Nephron progenitor cell (in vitro differentiated cells): ENCODE measurements around the gene GLE1.
"Not testable (repeated sequence)": the region's sequence is repeated elsewhere in the genome, so short reads cannot be mapped to it uniquely, and the experiment has no call there.

Source experiments
- DNase-seq: peaks from one replicate; pipeline ENCODE4 v3.0.0; 2021
- H3K27ac Mint-ChIP-seq: 2 replicates; pipeline ENCODE4 v1.8.0; 2021; ENCODE audit warnings: mild to moderate bottlenecking, moderate library complexity, mixed read lengths
- H3K27me3 Mint-ChIP-seq: 2 replicates; pipeline ENCODE4 v1.8.0; 2021; ENCODE audit warnings: mild to moderate bottlenecking, low read depth, mixed read lengths; ENCODE audit not compliant: poor library complexity
- H3K36me3 Mint-ChIP-seq: 2 replicates; pipeline ENCODE4 v1.8.0; 2021; ENCODE audit warnings: low read depth, mixed read lengths
- H3K4me1 Mint-ChIP-seq: 2 replicates; pipeline ENCODE4 v1.8.0; 2021; ENCODE audit warnings: mixed read lengths
- H3K4me3 Mint-ChIP-seq: 2 replicates; pipeline ENCODE4 v1.8.0; 2021; ENCODE audit warnings: mild to moderate bottlenecking, moderate library complexity, mixed read lengths
- H3K9me3 Mint-ChIP-seq: 2 replicates; pipeline ENCODE4 v1.8.0; 2021; ENCODE audit warnings: mild to moderate bottlenecking, moderate library complexity, mixed read lengths
- TF ChIP-seq, protein P1 (sequence below): fragments of 200-600 bp; sonication (generic); IDR thresholded peaks from 2 replicates; pipeline ENCODE4 v1.5.0; 2021; ENCODE audit warnings: antibody characterized with exemption

GLE1 gene

DNA sequence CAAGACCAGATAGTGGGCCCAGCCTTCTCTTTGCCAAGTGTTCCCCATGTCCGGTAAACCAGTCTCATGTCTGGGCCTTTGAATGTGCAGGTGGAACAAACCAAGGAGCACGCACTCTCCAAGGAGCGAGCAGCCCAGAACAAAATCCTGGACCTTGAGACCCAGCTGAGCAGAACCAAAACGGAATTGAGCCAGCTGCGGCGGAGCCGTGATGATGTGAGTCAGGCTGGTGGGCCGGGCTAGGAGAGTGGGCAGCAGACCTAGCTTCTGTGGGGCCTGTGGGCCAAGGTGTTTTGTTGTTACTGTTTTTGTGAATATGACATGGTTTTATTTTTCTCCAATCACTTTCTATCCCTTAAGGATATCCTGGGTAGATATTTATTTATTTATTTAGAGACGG is 5.6 kb upstream of the GLE1 start:
- Mint-ChIP-seq H3K36me3 (peaks cover 46% of the 10 kb centered on the region), H3K27me3 (no peaks in the 10 kb centered on the region), H3K4me1 (peaks cover 7% of the 10 kb centered on the region), H3K27ac (no peak overlapping the region), H3K9me3 (no peaks in the 10 kb centered on the region), H3K4me3 (no peak overlapping the region)
- TF ChIP-seq, protein P1, sequence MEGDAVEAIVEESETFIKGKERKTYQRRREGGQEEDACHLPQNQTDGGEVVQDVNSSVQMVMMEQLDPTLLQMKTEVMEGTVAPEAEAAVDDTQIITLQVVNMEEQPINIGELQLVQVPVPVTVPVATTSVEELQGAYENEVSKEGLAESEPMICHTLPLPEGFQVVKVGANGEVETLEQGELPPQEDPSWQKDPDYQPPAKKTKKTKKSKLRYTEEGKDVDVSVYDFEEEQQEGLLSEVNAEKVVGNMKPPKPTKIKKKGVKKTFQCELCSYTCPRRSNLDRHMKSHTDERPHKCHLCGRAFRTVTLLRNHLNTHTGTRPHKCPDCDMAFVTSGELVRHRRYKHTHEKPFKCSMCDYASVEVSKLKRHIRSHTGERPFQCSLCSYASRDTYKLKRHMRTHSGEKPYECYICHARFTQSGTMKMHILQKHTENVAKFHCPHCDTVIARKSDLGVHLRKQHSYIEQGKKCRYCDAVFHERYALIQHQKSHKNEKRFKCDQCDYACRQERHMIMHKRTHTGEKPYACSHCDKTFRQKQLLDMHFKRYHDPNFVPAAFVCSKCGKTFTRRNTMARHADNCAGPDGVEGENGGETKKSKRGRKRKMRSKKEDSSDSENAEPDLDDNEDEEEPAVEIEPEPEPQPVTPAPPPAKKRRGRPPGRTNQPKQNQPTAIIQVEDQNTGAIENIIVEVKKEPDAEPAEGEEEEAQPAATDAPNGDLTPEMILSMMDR = no peak
- DNase-seq = no peak

DNA sequence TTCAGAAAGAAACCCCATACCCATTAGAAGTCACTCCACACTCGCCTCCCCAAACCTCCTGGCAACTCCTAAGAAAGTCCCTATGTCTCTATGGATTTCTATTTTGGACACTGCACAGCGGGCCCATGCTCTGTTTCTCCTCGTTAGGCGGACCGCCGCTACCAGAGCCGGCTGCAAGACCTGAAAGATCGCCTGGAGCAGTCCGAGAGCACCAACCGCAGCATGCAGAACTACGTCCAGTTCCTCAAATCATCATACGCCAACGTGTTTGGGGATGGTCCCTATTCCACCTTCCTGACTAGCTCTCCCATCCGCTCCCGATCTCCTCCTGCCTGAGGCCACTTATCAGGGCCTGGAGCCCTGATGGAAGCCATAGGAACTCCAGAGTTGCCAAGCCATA is 4.6 kb upstream of the GLE1 start:
- H3K4me1 Mint-ChIP-seq = peaks cover 10% of the 10 kb centered on the region
- no peaks in the 10 kb centered on the region for H3K27me3 Mint-ChIP-seq
- H3K9me3 Mint-ChIP-seq = no peaks in the 10 kb centered on the region
- DNase-seq = no peak
- TF ChIP-seq, protein P1 = no peak
- H3K4me3 Mint-ChIP-seq = no peak overlapping the region
- peaks cover 45% of the 10 kb centered on the region for H3K36me3 Mint-ChIP-seq
- peak overlapping the region; percentile 95 for H3K27ac Mint-ChIP-seq

DNA sequence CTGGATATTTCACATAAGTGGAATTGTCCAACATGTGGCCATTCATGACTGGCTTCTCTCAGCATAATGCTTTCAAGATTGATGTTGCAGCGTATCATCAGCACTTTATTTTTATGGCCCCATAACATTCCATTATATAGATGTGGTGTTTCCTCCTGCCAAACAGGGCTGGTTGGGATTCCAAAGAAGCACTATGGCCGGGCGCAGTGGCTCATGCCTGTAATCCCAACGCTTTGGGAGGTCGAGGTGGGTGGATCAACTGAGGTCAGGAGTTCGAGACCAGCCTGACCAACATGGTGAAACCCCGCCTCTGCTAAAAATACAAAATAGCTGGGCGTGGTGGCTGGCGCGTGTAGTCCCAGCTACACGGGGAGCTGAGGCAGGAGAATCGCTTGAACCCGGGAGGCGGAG is 1.1 kb upstream of the GLE1 start:
- Mint-ChIP-seq H3K4me3 (peak overlapping the region; percentile 100), H3K4me1 (peaks cover 28% of the 10 kb centered on the region), H3K36me3 (peaks cover 27% of the 10 kb centered on the region)
- H3K27ac Mint-ChIP-seq, H3K9me3 Mint-ChIP-seq, DNase-seq, H3K27me3 Mint-ChIP-seq: not testable (repeated sequence)

DNA sequence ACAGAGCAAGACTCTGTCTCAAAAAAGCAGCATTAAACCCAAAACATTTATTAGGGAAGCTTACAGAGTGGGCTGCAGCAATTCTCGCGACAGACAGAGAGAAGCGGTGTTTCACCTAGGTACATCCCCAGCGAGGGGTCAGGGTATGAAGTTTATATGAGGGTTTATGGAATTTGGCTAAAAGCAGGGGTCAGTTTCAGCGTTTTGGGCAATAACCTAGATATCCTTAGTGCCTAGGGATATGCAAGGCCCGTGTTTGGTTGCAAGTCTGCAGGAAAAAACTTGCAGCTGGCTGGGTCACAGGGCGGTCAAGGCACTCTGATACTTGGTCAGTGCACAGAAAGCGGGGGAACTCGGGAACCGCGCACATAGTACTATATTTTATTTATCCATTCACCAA is 649 bp upstream of the GLE1 start:
- peak; percentile 15 for DNase-seq
- H3K36me3 Mint-ChIP-seq = peaks cover 27% of the 10 kb centered on the region
- H3K9me3 Mint-ChIP-seq = no peaks in the 10 kb centered on the region
- TF ChIP-seq, protein P1 = no peak
- H3K4me1 Mint-ChIP-seq = peaks cover 28% of the 10 kb centered on the region
- H3K4me3 Mint-ChIP-seq = peak overlapping the region; percentile 100
- no peaks in the 10 kb centered on the region for H3K27me3 Mint-ChIP-seq
- H3K27ac Mint-ChIP-seq = no peak overlapping the region

DNA sequence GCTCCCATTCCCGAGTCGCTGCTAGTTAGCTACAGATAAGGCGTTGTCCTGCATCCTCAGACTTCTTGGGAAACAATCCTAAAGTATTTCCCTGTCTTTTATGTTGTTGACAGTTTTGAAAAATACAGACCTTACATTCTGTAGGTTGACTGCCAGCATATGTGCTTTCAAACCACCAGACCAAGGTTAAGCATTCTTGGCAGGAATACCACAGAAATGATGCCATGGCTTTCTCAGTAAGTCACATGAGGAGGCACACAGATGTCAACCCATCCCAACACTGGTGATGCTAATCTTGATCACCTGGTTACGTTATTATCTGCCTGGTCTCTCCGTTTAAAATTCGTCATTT is 871 bp downstream of the GLE1 start:
- no peaks in the 10 kb centered on the region for H3K27me3 Mint-ChIP-seq
- TF ChIP-seq, protein P1 = no peak
- H3K36me3 Mint-ChIP-seq = peaks cover 29% of the 10 kb centered on the region
- H3K9me3 Mint-ChIP-seq = no peaks in the 10 kb centered on the region
- H3K27ac Mint-ChIP-seq = no peak overlapping the region
- no peak for DNase-seq
- H3K4me3 Mint-ChIP-seq = peak overlapping the region; percentile 100
- peaks cover 28% of the 10 kb centered on the region for H3K4me1 Mint-ChIP-seq

DNA sequence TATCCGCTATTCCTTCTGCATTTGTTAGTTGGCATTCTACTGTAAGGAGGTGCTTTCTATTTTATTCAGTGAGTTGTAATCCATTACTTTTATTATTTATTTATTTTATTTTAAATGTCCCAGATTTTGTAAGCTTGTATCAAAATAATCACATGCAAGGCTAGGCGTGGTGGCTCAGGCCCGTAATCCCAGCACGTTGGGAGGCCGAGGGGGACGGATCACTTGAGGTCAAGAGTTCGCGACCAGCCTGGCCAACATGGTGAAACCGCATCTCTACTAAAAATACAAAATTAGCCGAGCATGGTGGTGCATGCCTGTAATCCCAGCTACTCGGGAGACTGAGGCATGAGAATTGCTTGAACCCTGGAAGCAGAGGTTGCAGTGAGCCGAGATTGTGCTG is 1.4 kb downstream of the GLE1 start:
- H3K27me3 Mint-ChIP-seq, H3K27ac Mint-ChIP-seq, DNase-seq, H3K9me3 Mint-ChIP-seq: not testable (repeated sequence)
- Mint-ChIP-seq H3K4me1 (peaks cover 28% of the 10 kb centered on the region), H3K4me3 (peak overlapping the region; percentile 100), H3K36me3 (peaks cover 24% of the 10 kb centered on the region)

DNA sequence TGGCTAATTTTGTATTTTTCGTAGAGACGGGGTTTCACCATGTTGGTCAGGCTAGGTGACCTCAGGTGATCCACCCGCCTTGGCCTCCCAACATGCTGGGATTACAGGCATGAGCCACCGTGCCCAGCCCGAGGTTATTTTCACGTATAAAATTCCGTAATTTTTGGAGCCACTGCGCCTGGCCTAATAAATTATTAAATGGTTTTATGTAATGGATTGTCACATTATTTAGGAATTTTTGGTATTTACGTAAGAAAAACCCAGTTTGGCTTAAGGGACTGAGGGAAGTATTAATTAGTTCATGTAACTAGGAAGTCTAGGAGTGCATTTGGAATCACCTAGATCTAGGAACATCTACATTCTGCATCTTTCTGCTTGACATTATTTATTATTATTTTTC is 8.3 kb downstream of the GLE1 start:
- Mint-ChIP-seq H3K36me3 (peaks cover 66% of the 10 kb centered on the region), H3K4me1 (no peaks in the 10 kb centered on the region), H3K27ac (no peak overlapping the region), H3K4me3 (no peak overlapping the region), H3K27me3 (no peaks in the 10 kb centered on the region), H3K9me3 (peaks cover under 1% of the 10 kb centered on the region)
- TF ChIP-seq, protein P1 = no peak
- no peak for DNase-seq
